Glutamatergic neuron (in vitro differentiated cells): ENCODE measurements around the gene ABHD2. TPM values are rescaled to one million over a fixed set of nuclear protein-coding genes. Genes with fewer than 3 reads are reported as not detected.
"Not testable (repeated sequence)": the region's sequence is repeated elsewhere in the genome, so short reads cannot be mapped to it uniquely, and the experiment has no call there.

ENCODE experiments used
- DNase-seq: peaks from one replicate; pipeline ENCODE4 v3.0.0; 2022
- H3K27ac Mint-ChIP-seq: one replicate; pipeline ENCODE4 v1.8.0; 2020; ENCODE audit warnings: mild to moderate bottlenecking, mixed read lengths, inconsistent platforms; ENCODE audit not compliant: unreplicated experiment
- H3K27me3 Mint-ChIP-seq: one replicate; pipeline ENCODE4 v1.8.0; 2020; ENCODE audit warnings: mild to moderate bottlenecking, moderate library complexity, mixed read lengths, inconsistent platforms; ENCODE audit not compliant: unreplicated experiment
- H3K36me3 Mint-ChIP-seq: one replicate; pipeline ENCODE4 v1.8.0; 2020; ENCODE audit warnings: mild to moderate bottlenecking, mixed read lengths, inconsistent platforms; ENCODE audit not compliant: unreplicated experiment
- H3K4me1 Mint-ChIP-seq: one replicate; pipeline ENCODE4 v1.8.0; 2020; ENCODE audit warnings: mild to moderate bottlenecking, low read depth, mixed read lengths, inconsistent platforms; ENCODE audit not compliant: unreplicated experiment
- H3K4me3 Mint-ChIP-seq: one replicate; pipeline ENCODE4 v1.8.0; 2020; ENCODE audit warnings: mild to moderate bottlenecking, mixed read lengths, inconsistent platforms; ENCODE audit not compliant: unreplicated experiment
- H3K9me3 Mint-ChIP-seq: one replicate; pipeline ENCODE4 v1.8.0; 2020; ENCODE audit warnings: mild to moderate bottlenecking, moderate library complexity, mixed read lengths, inconsistent platforms; ENCODE audit not compliant: unreplicated experiment
- CTCF ChIP-seq: fragments of 200-600 bp; sonication (generic); IDR thresholded peaks from one replicate; pipeline ENCODE4 v1.5.0; 2021; ENCODE audit not compliant: partially characterized antibody, unreplicated experiment
- total RNA-seq: library from RNA; stranded (reverse); fragmentation: NEBNext Ultra II Directional; extraction: Animal tissue kit (Norgen Biotek cat#: 25700); gene quantifications from one replicate; pipeline ENCODE4 v1.2.1, GENCODE V29; 2021; ENCODE audit not compliant: unreplicated experiment

ABHD2 gene
- total RNA-seq, 1 donor from 2014 or later = 101 TPM

- H3K27ac Mint-ChIP-seq = no peak overlapping the region
- H3K36me3 Mint-ChIP-seq = no peaks in the 10 kb centered on the region
- peaks cover 2% of the 10 kb centered on the region for H3K9me3 Mint-ChIP-seq
- no peak for TF ChIP-seq CTCF
- H3K27me3 Mint-ChIP-seq = no peaks in the 10 kb centered on the region
- no peak for DNase-seq
- peaks cover 10% of the 10 kb centered on the region for H3K4me1 Mint-ChIP-seq
- H3K4me3 Mint-ChIP-seq = no peak overlapping the region
Observed at GRCh38 chr15:89137926-89138325, 49.7 kb downstream of the ABHD2 start.

- Mint-ChIP-seq H3K27me3 (no peaks in the 10 kb centered on the region), H3K36me3 (no peaks in the 10 kb centered on the region), H3K4me3 (no peak overlapping the region), H3K4me1 (peaks cover 10% of the 10 kb centered on the region), H3K27ac (no peak overlapping the region), H3K9me3 (peaks cover 2% of the 10 kb centered on the region)
- DNase-seq = no peak
- no peak for TF ChIP-seq CTCF
Observed at GRCh38 chr15:89138999-89139612, 50.9 kb downstream of the ABHD2 start.

- Mint-ChIP-seq H3K4me1 (peaks cover 10% of the 10 kb centered on the region), H3K27me3 (no peaks in the 10 kb centered on the region), H3K36me3 (no peaks in the 10 kb centered on the region), H3K27ac (peak overlapping the region; percentile 74), H3K9me3 (peaks cover 5% of the 10 kb centered on the region), H3K4me3 (peak overlapping the region; percentile 50)
- peak; percentile 41 for DNase-seq
- no peak for TF ChIP-seq CTCF
Observed at GRCh38 chr15:89139613-89140499, 51.6 kb downstream of the ABHD2 start.

GRCh38 chr15:89140595-89140994, 52.3 kb downstream of the ABHD2 start:
- Mint-ChIP-seq H3K9me3 (peaks cover 4% of the 10 kb centered on the region), H3K27ac (peak overlapping the region; percentile 49), H3K4me1 (peaks cover 10% of the 10 kb centered on the region)

GRCh38 chr15:89141159-89141558, 52.9 kb downstream of the ABHD2 start:
- H3K4me3 Mint-ChIP-seq, DNase-seq, H3K27me3 Mint-ChIP-seq, H3K9me3 Mint-ChIP-seq, H3K27ac Mint-ChIP-seq, H3K36me3 Mint-ChIP-seq: not testable (repeated sequence)
- H3K4me1 Mint-ChIP-seq = peaks cover 11% of the 10 kb centered on the region

More at GRCh38 chr15:89140595-89140994, 52.3 kb downstream of the ABHD2 start:
- H3K27me3 Mint-ChIP-seq = no peaks in the 10 kb centered on the region
- no peak overlapping the region for H3K4me3 Mint-ChIP-seq
- no peaks in the 10 kb centered on the region for H3K36me3 Mint-ChIP-seq
- TF ChIP-seq CTCF = no peak
- DNase-seq = no peak
